Panc1 (cell line): ENCODE data around the gene PLA2G15. TPM values are rescaled to one million over a fixed set of nuclear protein-coding genes. Genes with fewer than 3 reads are reported as not detected.

Source experiments
- ATAC-seq: fragments of 200-7000 bp; cut with Tn5 transposase; 2 replicates; pipeline ENCODE4 v1.9.1; 2020; ENCODE audit warnings: mild to moderate bottlenecking, moderate library complexity
- BruUV-seq: library from RNA; stranded (reverse); fragments of 400-500 nt; replicated peaks from 2 replicates; lab custom pipeline; 2021; lab: Mats Ljungman, UMichigan
- CTCF ChIA-PET: fragments of 300-600 bp; sonication (Branson Sonifier 250); formaldehyde crosslinking; loops from one replicate; lab custom pipeline; 2022; ENCODE audit warnings: antibody characterized with exemption; lab: Charles Lee
- POLR2A ChIA-PET: fragments of 300-600 bp; sonication (Branson Sonifier 250); formaldehyde crosslinking; loops from one replicate; lab custom pipeline; 2022; ENCODE audit warnings: antibody characterized with exemption; lab: Charles Lee
- DNase-seq: peaks from one replicate; pipeline ENCODE4 v3.0.0-alpha.2; 2010; ENCODE audit warnings: low read depth, low spot score
- H3K27ac ChIP-seq: 2 replicates; pipeline ENCODE4 v1.5.1; 2011; ENCODE audit warnings: mild to moderate bottlenecking, low read length, inconsistent platforms
- H3K27me3 ChIP-seq: fragments of 200-500 bp; sonication (Bioruptor generic); 2 replicates; pipeline ENCODE4 v1.6.0; 2014; ENCODE audit warnings: low read length, inconsistent platforms; ENCODE audit not compliant: control insufficient read depth, insufficient read depth
- H3K36me3 ChIP-seq: fragments of 200-500 bp; sonication (Bioruptor generic); 2 replicates; pipeline ENCODE4 v1.5.1; 2014; ENCODE audit warnings: inconsistent platforms, mild to moderate bottlenecking, low read length, moderate library complexity; ENCODE audit not compliant: control insufficient read depth, insufficient read depth
- H3K4me1 ChIP-seq: 2 replicates; pipeline ENCODE4 v1.5.1; 2011; ENCODE audit warnings: inconsistent platforms, mild to moderate bottlenecking, low read length, moderate library complexity; ENCODE audit not compliant: control insufficient read depth, insufficient read depth
- H3K4me3 ChIP-seq, 2 experiments: 2 replicates each; pipeline ENCODE4 v1.5.1; 2011 to 2012; ENCODE audit warnings: low read depth in 2 of 2, low read length in 2 of 2, mild to moderate bottlenecking in 2 of 2, inconsistent platforms in 1 of 2, moderate library complexity in 1 of 2
- H3K9me3 ChIP-seq: fragments of 200-500 bp; sonication (Bioruptor generic); 2 replicates; pipeline ENCODE4 v1.5.1; 2014; ENCODE audit warnings: low read depth, mild to moderate bottlenecking, inconsistent platforms, low read length, moderate library complexity; ENCODE audit not compliant: control insufficient read depth, insufficient read depth
- POLR2AphosphoS5 ChIP-seq: IDR thresholded peaks from 2 replicates; pipeline ENCODE4 v1.6.1; 2012; ENCODE audit warnings: mild to moderate bottlenecking, low read depth, low read length, moderate library complexity
- SIN3A ChIP-seq: IDR thresholded peaks from 2 replicates; pipeline ENCODE4 v1.6.1; 2012; ENCODE audit warnings: low read depth, mild to moderate bottlenecking, low read length, moderate library complexity, borderline replicate concordance; ENCODE audit not compliant: insufficient read depth
- TCF7L2 ChIP-seq: IDR thresholded peaks from 2 replicates; pipeline ENCODE4 v1.6.1; 2011; ENCODE audit warnings: mild to moderate bottlenecking, low read depth, low read length, inconsistent platforms
- in situ Hi-C: cut with HindIII; loops from 2 replicates; pipeline ENCODE4 v1.10.0; 2016; ENCODE audit warnings: low sequenced_read_pairs, low pct_unique_long_range_greater_than_20kb
- intact Hi-C: fragments of 100-400 bp; cut with micrococcal nuclease; formaldehyde crosslinking; loops from one replicate; pipeline ENCODE4 v1.10.0; 2022; ENCODE audit not compliant: unreplicated experiment
- total RNA-seq: library from RNA; stranded (reverse); gene quantifications from one replicate; pipeline ENCODE4 v1.2.1, GENCODE V29; 2021; ENCODE audit not compliant: unreplicated experiment
- TF ChIP-seq, protein P1 (sequence below), 2 experiments: IDR thresholded peaks; 2 replicates each; pipeline ENCODE4 v1.6.1; 2011 to 2012; ENCODE audit warnings: low read depth in 2 of 2, control low read depth in 1 of 2, low read length in 1 of 2, mild to moderate bottlenecking in 1 of 2, moderate library complexity in 1 of 2; ENCODE audit not compliant: insufficient read depth in 1 of 2
- TF ChIP-seq, protein P2 (sequence below): fragments of 450-650 bp; IDR thresholded peaks from 2 replicates; pipeline ENCODE4 v1.5.1; 2017; ENCODE audit warnings: mild to moderate bottlenecking

Gene PLA2G15
- total RNA-seq, 1 experiment from 2014 or later: 14.3 TPM

DNA sequence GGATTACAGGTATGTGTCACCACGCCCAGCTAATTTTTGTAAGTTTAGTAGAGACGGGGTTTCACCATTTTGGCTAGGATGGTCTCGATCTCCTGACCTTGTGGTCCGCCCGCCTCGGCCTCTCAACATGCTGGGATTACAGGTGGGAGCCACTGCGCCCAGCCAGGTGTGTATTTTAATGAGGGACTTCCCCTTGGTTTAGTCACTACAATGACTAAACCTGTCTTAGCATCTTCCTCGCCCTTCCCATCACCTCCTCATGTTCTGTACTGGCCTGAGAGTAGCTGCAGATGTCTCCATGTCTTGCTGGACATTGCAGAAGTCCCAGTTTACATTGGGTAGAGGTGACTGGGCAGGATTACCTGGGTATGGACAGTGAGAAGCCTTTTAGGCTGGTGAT, 28.7 kb downstream of the PLA2G15 start:
- H3K27me3 ChIP-seq: no peaks in the 10 kb centered on the region
- BruUV-seq: no TSS peak
- POLR2A ChIA-PET: interaction anchor here (0.6 kb wide), 1 partner anchor 37 kb away, joined by 3 read pairs; no protein-coding TSS in a partner anchor

DNA sequence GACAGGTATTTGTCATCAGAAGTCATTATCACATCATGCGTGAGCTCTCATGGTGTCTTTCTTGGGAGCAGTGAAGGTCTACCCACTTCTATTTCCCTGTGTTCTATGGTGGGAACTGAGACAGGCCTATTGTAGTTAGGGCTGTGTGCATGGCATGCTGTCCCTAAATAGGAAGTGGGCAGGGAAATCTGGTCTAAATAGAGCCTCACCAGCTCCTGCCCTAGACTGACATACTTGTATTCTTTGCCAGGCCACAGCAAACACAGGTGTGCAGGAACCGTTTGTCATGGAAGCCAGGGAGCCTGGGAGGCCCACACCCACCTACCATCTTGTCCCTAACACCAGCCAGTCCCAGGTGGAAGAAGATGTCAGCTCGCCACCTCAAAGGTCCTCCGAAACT, 29.3 kb downstream of the PLA2G15 start:
- ATAC-seq: no peak
- CTCF ChIA-PET: no interaction called here

More for the DNA sequence above, 28.7 kb downstream of the PLA2G15 start:
- intact Hi-C loops: no loop called here
- in situ Hi-C loops: no loop called here
- H3K36me3 ChIP-seq: no peaks in the 10 kb centered on the region
- DNase-seq (no peak), ATAC-seq (no peak)
- no peaks in the 10 kb centered on the region for H3K9me3 ChIP-seq
- H3K4me1 ChIP-seq: no peaks in the 10 kb centered on the region; the same call in 1 of the 2 replicates
- H3K4me3 ChIP-seq: no peak overlapping the region
- TF ChIP-seq POLR2AphosphoS5: no peak
- TF ChIP-seq, protein P1, sequence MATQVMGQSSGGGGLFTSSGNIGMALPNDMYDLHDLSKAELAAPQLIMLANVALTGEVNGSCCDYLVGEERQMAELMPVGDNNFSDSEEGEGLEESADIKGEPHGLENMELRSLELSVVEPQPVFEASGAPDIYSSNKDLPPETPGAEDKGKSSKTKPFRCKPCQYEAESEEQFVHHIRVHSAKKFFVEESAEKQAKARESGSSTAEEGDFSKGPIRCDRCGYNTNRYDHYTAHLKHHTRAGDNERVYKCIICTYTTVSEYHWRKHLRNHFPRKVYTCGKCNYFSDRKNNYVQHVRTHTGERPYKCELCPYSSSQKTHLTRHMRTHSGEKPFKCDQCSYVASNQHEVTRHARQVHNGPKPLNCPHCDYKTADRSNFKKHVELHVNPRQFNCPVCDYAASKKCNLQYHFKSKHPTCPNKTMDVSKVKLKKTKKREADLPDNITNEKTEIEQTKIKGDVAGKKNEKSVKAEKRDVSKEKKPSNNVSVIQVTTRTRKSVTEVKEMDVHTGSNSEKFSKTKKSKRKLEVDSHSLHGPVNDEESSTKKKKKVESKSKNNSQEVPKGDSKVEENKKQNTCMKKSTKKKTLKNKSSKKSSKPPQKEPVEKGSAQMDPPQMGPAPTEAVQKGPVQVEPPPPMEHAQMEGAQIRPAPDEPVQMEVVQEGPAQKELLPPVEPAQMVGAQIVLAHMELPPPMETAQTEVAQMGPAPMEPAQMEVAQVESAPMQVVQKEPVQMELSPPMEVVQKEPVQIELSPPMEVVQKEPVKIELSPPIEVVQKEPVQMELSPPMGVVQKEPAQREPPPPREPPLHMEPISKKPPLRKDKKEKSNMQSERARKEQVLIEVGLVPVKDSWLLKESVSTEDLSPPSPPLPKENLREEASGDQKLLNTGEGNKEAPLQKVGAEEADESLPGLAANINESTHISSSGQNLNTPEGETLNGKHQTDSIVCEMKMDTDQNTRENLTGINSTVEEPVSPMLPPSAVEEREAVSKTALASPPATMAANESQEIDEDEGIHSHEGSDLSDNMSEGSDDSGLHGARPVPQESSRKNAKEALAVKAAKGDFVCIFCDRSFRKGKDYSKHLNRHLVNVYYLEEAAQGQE (IDR thresholded peaks at IDR 0.05; ENCODE audit: insufficient read depth in 1 of 2, low read depth in 2 of 2, low read length in 1 of 2): no peak
- no peak overlapping the region for H3K27ac ChIP-seq
- CTCF ChIA-PET: no interaction called here

More for the DNA sequence above, 29.3 kb downstream of the PLA2G15 start:
- Histone ChIP-seq H3K4me1 (no peaks in the 10 kb centered on the region; the same call in 1 of the 2 replicates), H3K9me3 (no peaks in the 10 kb centered on the region), H3K4me3 (no peak overlapping the region), H3K27me3 (no peaks in the 10 kb centered on the region), H3K36me3 (no peaks in the 10 kb centered on the region), H3K27ac (no peak overlapping the region)
- in situ Hi-C loops (no loop called here), intact Hi-C loops (no loop called here)
- POLR2A ChIA-PET: interaction anchor here (0.6 kb wide), 1 partner anchor 37 kb away, joined by 3 read pairs; no protein-coding TSS in a partner anchor
- TF ChIP-seq TCF7L2 (no peak), POLR2AphosphoS5 (no peak), SIN3A (no peak)
- TF ChIP-seq, protein P1 (IDR thresholded peaks at IDR 0.05; ENCODE audit: insufficient read depth in 1 of 2, low read depth in 2 of 2, low read length in 1 of 2): no peak
- TF ChIP-seq, protein P2, sequence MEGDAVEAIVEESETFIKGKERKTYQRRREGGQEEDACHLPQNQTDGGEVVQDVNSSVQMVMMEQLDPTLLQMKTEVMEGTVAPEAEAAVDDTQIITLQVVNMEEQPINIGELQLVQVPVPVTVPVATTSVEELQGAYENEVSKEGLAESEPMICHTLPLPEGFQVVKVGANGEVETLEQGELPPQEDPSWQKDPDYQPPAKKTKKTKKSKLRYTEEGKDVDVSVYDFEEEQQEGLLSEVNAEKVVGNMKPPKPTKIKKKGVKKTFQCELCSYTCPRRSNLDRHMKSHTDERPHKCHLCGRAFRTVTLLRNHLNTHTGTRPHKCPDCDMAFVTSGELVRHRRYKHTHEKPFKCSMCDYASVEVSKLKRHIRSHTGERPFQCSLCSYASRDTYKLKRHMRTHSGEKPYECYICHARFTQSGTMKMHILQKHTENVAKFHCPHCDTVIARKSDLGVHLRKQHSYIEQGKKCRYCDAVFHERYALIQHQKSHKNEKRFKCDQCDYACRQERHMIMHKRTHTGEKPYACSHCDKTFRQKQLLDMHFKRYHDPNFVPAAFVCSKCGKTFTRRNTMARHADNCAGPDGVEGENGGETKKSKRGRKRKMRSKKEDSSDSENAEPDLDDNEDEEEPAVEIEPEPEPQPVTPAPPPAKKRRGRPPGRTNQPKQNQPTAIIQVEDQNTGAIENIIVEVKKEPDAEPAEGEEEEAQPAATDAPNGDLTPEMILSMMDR: no peak
- BruUV-seq: no TSS peak
- no peak for DNase-seq
